OCI-LY7 (cell line): ENCODE results near the gene FGF3. TPM values are rescaled to one million over a fixed set of nuclear protein-coding genes. Genes with fewer than 3 reads are reported as not detected.
A peak's percentile ranks its signal among the peaks of the same experiment; 100 is the strongest.

Experiments used
- BruUV-seq: library from RNA; stranded (reverse); fragments of 400-500 nt; replicated peaks from 2 replicates; lab custom pipeline; 2021; lab: Mats Ljungman, UMichigan
- CTCF ChIA-PET: fragments of 300-600 bp; sonication (Branson Sonifier 250); formaldehyde crosslinking; loops from one replicate; lab custom pipeline; 2022; ENCODE audit warnings: antibody characterized with exemption; ENCODE audit not compliant: unreplicated experiment; lab: Charles Lee
- POLR2A ChIA-PET: fragments of 300-600 bp; sonication (Branson Sonifier 250); formaldehyde crosslinking; loops from one replicate; lab custom pipeline; 2022; ENCODE audit warnings: antibody characterized with exemption; lab: Charles Lee
- DNase-seq: peaks from one replicate; pipeline ENCODE4 v3.0.0-alpha.2; 2015; ENCODE audit warnings: low spot score
- H2AFZ ChIP-seq: fragments of 200-600 bp; sonication (generic), shearing (Covaris generic); 2 replicates; pipeline ENCODE4 v1.6.1; 2014; ENCODE audit warnings: mild to moderate bottlenecking, antibody characterized with exemption, low read length, moderate library complexity
- H3K27ac ChIP-seq: fragments of 200-600 bp; sonication (generic); 2 replicates; pipeline ENCODE4 v1.5.1; 2014; ENCODE audit warnings: mixed run types, low read depth, mild to moderate bottlenecking, moderate library complexity, low read length, inconsistent platforms; ENCODE audit not compliant: poor library complexity, severe bottlenecking
- H3K36me3 ChIP-seq: fragments of 200-600 bp; sonication (generic); 2 replicates; pipeline ENCODE4 v1.6.1; 2014; ENCODE audit warnings: mild to moderate bottlenecking, antibody characterized with exemption, low read length, moderate library complexity, mixed read lengths; ENCODE audit not compliant: insufficient read depth
- H3K4me1 ChIP-seq: fragments of 200-600 bp; sonication (generic); 2 replicates; pipeline ENCODE4 v1.5.1; 2014; ENCODE audit warnings: mild to moderate bottlenecking, low read length; ENCODE audit not compliant: insufficient read depth, poor library complexity, severe bottlenecking
- H3K4me2 ChIP-seq: fragments of 200-600 bp; sonication (generic); 2 replicates; pipeline ENCODE4 v1.6.1; 2014; ENCODE audit warnings: mild to moderate bottlenecking, low read length
- H3K4me3 ChIP-seq: fragments of 200-600 bp; sonication (generic); 2 replicates; pipeline ENCODE4 v1.5.1; 2014; ENCODE audit warnings: mild to moderate bottlenecking, low read depth, low read length; ENCODE audit not compliant: poor library complexity, severe bottlenecking
- H3K79me2 ChIP-seq: fragments of 200-600 bp; sonication (generic); 2 replicates; pipeline ENCODE4 v1.6.1; 2016; ENCODE audit warnings: low read depth, mild to moderate bottlenecking, low read length, moderate library complexity, mixed read lengths; ENCODE audit not compliant: insufficient read depth
- H3K9me2 ChIP-seq: fragments of 200-600 bp; sonication (generic); 2 replicates; pipeline ENCODE4 v1.6.1; 2016; ENCODE audit warnings: mild to moderate bottlenecking, low read length, mixed read lengths; ENCODE audit not compliant: insufficient read depth
- H3K9me3 ChIP-seq: fragments of 200-600 bp; sonication (generic); 2 replicates; pipeline ENCODE4 v1.6.1; 2014; ENCODE audit warnings: mild to moderate bottlenecking, mixed run types, low read length, mixed read lengths
- H4K20me1 ChIP-seq: fragments of 200-600 bp; sonication (generic); 2 replicates; pipeline ENCODE4 v1.6.1; 2014; ENCODE audit warnings: mild to moderate bottlenecking, antibody characterized with exemption, low read length, moderate library complexity, mixed read lengths; ENCODE audit not compliant: insufficient read depth
- CTCF ChIP-seq: fragments of 200-600 bp; sonication (generic); conservative IDR thresholded peaks from 2 replicates; pipeline ENCODE4 v1.5.1; 2014; ENCODE audit warnings: mild to moderate bottlenecking, antibody characterized with exemption, low read length, moderate library complexity, mixed read lengths
- EZH2phosphoT487 ChIP-seq: fragments of 200-600 bp; sonication (generic); IDR thresholded peaks from 2 replicates; pipeline ENCODE4 v1.6.1; 2018; ENCODE audit warnings: low read depth, borderline replicate concordance, mild to moderate bottlenecking, mixed run types, antibody characterized with exemption, low read length, moderate library complexity, mixed read lengths
- intact Hi-C: fragments of 100-400 bp; cut with micrococcal nuclease; formaldehyde crosslinking; loops from one replicate; pipeline ENCODE4 v1.10.0; 2022; ENCODE audit not compliant: unreplicated experiment
- total RNA-seq, 2 experiments: library from RNA; depleted of rRNA in 1 of 2; stranded (reverse); fragments of >200 nt in 1 of 2; shearing (Covaris generic) in 1 of 2; gene quantifications; 2 replicates each; pipeline ENCODE4 v1.2.3, GENCODE V29; 2014 to 2022

FGF3 gene
- total RNA-seq, 2 experiments from 2014 or later = not detected

GRCh38 chr11:69799582-69799981 is 19.6 kb downstream of the FGF3 start:
- CTCF ChIA-PET = no interaction called here
- intact Hi-C loops = no loop called here
- Histone ChIP-seq H3K4me2 (no peak overlapping the region), H3K9me3 (no peaks in the 10 kb centered on the region), H3K4me1 (no peaks in the 10 kb centered on the region), H3K36me3 (no peaks in the 10 kb centered on the region), H2AFZ (peak overlapping the region; percentile 12; the same call in 1 of the 2 replicates), H3K4me3 (no peak overlapping the region), H3K79me2 (no peaks in the 10 kb centered on the region), H4K20me1 (no peaks in the 10 kb centered on the region), H3K9me2 (no peaks in the 10 kb centered on the region), H3K27ac (no peak overlapping the region)
- POLR2A ChIA-PET = no interaction called here
- peak; percentile 54 for DNase-seq
- no peak for TF ChIP-seq CTCF
- TF ChIP-seq EZH2phosphoT487 = no peak
- BruUV-seq = no TSS peak

- BruUV-seq = no TSS peak
Measured at GRCh38 chr11:69799097-69799496, 20.1 kb downstream of the FGF3 start.

More at GRCh38 chr11:69799097-69799496, 20.1 kb downstream of the FGF3 start:
- no peak for DNase-seq
- no peaks in the 10 kb centered on the region for H3K9me2 ChIP-seq
- intact Hi-C loops = no loop called here
- H4K20me1 ChIP-seq = no peaks in the 10 kb centered on the region
- no peaks in the 10 kb centered on the region for H3K79me2 ChIP-seq
- no peaks in the 10 kb centered on the region for H3K36me3 ChIP-seq
- POLR2A ChIA-PET = no interaction called here
- H3K4me2 ChIP-seq = no peak overlapping the region
- H3K27ac ChIP-seq = no peak overlapping the region
- no peaks in the 10 kb centered on the region for H3K4me1 ChIP-seq
- H3K9me3 ChIP-seq = no peaks in the 10 kb centered on the region
- CTCF ChIA-PET = no interaction called here
- no peak overlapping the region for H2AFZ ChIP-seq
- no peak for TF ChIP-seq CTCF
- no peak for TF ChIP-seq EZH2phosphoT487
- no peak overlapping the region for H3K4me3 ChIP-seq
